Neuronal stem cell (in vitro differentiated cells): Measurements from ENCODE around the gene FBXW11. TPM values are rescaled to one million over a fixed set of nuclear protein-coding genes. Genes with fewer than 3 reads are reported as not detected.
A peak's percentile ranks its signal among the peaks of the same experiment; 100 is the strongest.

Experiments used
- DNase-seq: peaks from one replicate; pipeline ENCODE4 v3.0.0-alpha.2; 2013; ENCODE audit warnings: low spot score
- H2AFZ ChIP-seq: one replicate; pipeline ENCODE4 v1.6.1; 2013; ENCODE audit warnings: mild to moderate bottlenecking, low read length, inconsistent platforms
- H2AK5ac ChIP-seq: 2 replicates; pipeline ENCODE4 v1.6.1; 2013; ENCODE audit warnings: low read depth, mild to moderate bottlenecking, inconsistent platforms, low read length, moderate library complexity, mixed read lengths
- H2BK120ac ChIP-seq: 2 replicates; pipeline ENCODE4 v1.6.1; 2013; ENCODE audit warnings: low read depth, mild to moderate bottlenecking, inconsistent platforms, low read length, moderate library complexity, mixed read lengths
- H2BK12ac ChIP-seq: one replicate; pipeline ENCODE4 v1.6.1; 2013; ENCODE audit warnings: low read length, inconsistent platforms
- H2BK15ac ChIP-seq: 2 replicates; pipeline ENCODE4 v1.6.1; 2013; ENCODE audit warnings: mild to moderate bottlenecking, low read length, inconsistent platforms, mixed read lengths
- H2BK5ac ChIP-seq: one replicate; pipeline ENCODE4 v1.6.1; 2013; ENCODE audit warnings: inconsistent platforms, mild to moderate bottlenecking, low read length, moderate library complexity
- H3K14ac ChIP-seq: one replicate; pipeline ENCODE4 v1.6.1; 2013; ENCODE audit warnings: low read length, inconsistent platforms
- H3K18ac ChIP-seq: 2 replicates; pipeline ENCODE4 v1.6.1; 2013; ENCODE audit warnings: low read length, inconsistent platforms
- H3K23ac ChIP-seq: 2 replicates; pipeline ENCODE4 v1.6.1; 2013; ENCODE audit warnings: low read depth, mild to moderate bottlenecking, mixed read lengths, low read length, inconsistent platforms; ENCODE audit not compliant: poor library complexity
- H3K27ac ChIP-seq: replicated peaks from 3 replicates; pipeline ENCODE4 v1.5.1; 2013; ENCODE audit warnings: low read length, inconsistent platforms
- H3K27me3 ChIP-seq, 3 experiments: 2 replicates each; pipeline ENCODE4 v1.6.1; 2013; ENCODE audit warnings: low read length in 3 of 3, mild to moderate bottlenecking in 2 of 3, inconsistent platforms in 1 of 3, low read depth in 1 of 3, mixed read lengths in 1 of 3, moderate library complexity in 1 of 3; ENCODE audit not compliant: control insufficient read depth in 3 of 3, insufficient read depth in 3 of 3
- H3K36me3 ChIP-seq, 2 donors: replicated peaks in 1 of 2; 2 replicates each; pipeline ENCODE4 v1.6.1; 2013; ENCODE audit warnings: low read length in 2 of 2; ENCODE audit not compliant: control insufficient read depth in 2 of 2, insufficient read depth in 2 of 2
- H3K4ac ChIP-seq: 2 replicates; pipeline ENCODE4 v1.6.1; 2013; ENCODE audit warnings: inconsistent platforms, mild to moderate bottlenecking, low read length, moderate library complexity
- H3K4me1 ChIP-seq, 2 donors: 1 replicate in 1 of 2; 2 replicates in 1 of 2; pipeline ENCODE4 v1.6.1; 2013; ENCODE audit warnings: low read length in 2 of 2, low read depth in 1 of 2; ENCODE audit not compliant: control insufficient read depth in 2 of 2, insufficient read depth in 1 of 2
- H3K4me2 ChIP-seq: one replicate; pipeline ENCODE4 v1.6.1; 2013; ENCODE audit warnings: mild to moderate bottlenecking, low read length, inconsistent platforms; ENCODE audit not compliant: insufficient read depth, poor library complexity, severe bottlenecking
- H3K4me3 ChIP-seq, 2 donors: 2 replicates each; pipeline ENCODE4 v1.5.1; 2013; ENCODE audit warnings: low read length in 2 of 2, mild to moderate bottlenecking in 2 of 2, inconsistent platforms in 1 of 2, moderate library complexity in 1 of 2
- H3K79me1 ChIP-seq: one replicate; pipeline ENCODE4 v1.6.1; 2013; ENCODE audit warnings: low read depth, mild to moderate bottlenecking, inconsistent platforms, low read length, moderate library complexity
- H3K9ac ChIP-seq: one replicate; pipeline ENCODE4 v1.6.1; 2013; ENCODE audit warnings: mild to moderate bottlenecking, low read depth, low read length, inconsistent platforms; ENCODE audit not compliant: poor library complexity
- H3K9me3 ChIP-seq, 2 donors: replicated peaks in 1 of 2; 2 replicates each; pipeline versions ENCODE3 to v1.6.1; 2013; ENCODE audit warnings: low read length in 2 of 2, mild to moderate bottlenecking in 2 of 2, inconsistent platforms in 1 of 2, low read depth in 1 of 2, mixed read lengths in 1 of 2, moderate library complexity in 1 of 2; ENCODE audit not compliant: control insufficient read depth in 2 of 2, insufficient read depth in 1 of 2
- H4K8ac ChIP-seq: one replicate; pipeline ENCODE4 v1.6.1; 2013; ENCODE audit warnings: low read depth, mild to moderate bottlenecking, inconsistent platforms, low read length, moderate library complexity
- H4K91ac ChIP-seq: one replicate; pipeline ENCODE4 v1.6.1; 2013; ENCODE audit warnings: low read length, low read depth, mild to moderate bottlenecking, inconsistent platforms; ENCODE audit not compliant: poor library complexity
- WGBS, 2 donors: extraction: QIAGEN DNeasy Blood & Tissue Kit; methylation state at CpG; one replicate each; pipeline ENCODE4 v1.1.7; 2013; ENCODE audit warnings: missing lambda C conversion rate in 2 of 2, mixed read lengths in 1 of 2; ENCODE audit not compliant: insufficient read length in 2 of 2, insufficient replicate concordance in 1 of 2; ENCODE audit errors: extremely low coverage in 2 of 2; 5-methylcytosine and 5-hydroxymethylcytosine counted together
- polyA plus RNA-seq, 2 experiments: library from polyadenylated mRNA; stranded (reverse); fragments of 200-250 nt; gene quantifications; one replicate each; pipeline ENCODE4 v1.2.3, GENCODE V29; 2013

Gene FBXW11
- 51.4 TPM for polyA plus RNA-seq (2013, experiment 1 of 2)
- 51.8 TPM for polyA plus RNA-seq (2013, experiment 2 of 2)

- peak within 1 kb of the TSS; percentile 92 to 94 for H3K4me3 ChIP-seq
- H2AFZ ChIP-seq, result peak within 1 kb of the TSS; percentile 97
- H3K27ac ChIP-seq, result peak within 1 kb of the TSS; percentile 98
- no peak within 1 kb of the TSS for H3K14ac ChIP-seq
- H2BK120ac ChIP-seq, result no peak within 1 kb of the TSS
- no peaks in the 10 kb centered on the region for H3K27me3 ChIP-seq
- H3K9ac ChIP-seq, result peak within 1 kb of the TSS; percentile 99
- peak within 1 kb of the TSS; percentile 30 for H2AK5ac ChIP-seq
- H2BK12ac ChIP-seq, result no peak within 1 kb of the TSS
- H4K91ac ChIP-seq, result no peak within 1 kb of the TSS
- peak within 1 kb of the TSS; percentile 74 for H3K4me2 ChIP-seq
- H3K23ac ChIP-seq, result peak within 1 kb of the TSS; percentile 35
- DNase-seq, result peak; percentile 93
- peaks cover 0 to 9% of the 10 kb centered on the region in 2 donors for H3K4me1 ChIP-seq
- no peaks in the 10 kb centered on the region for H3K36me3 ChIP-seq
- no peaks in the 10 kb centered on the region for H3K79me1 ChIP-seq
- no CpG with 5 or more reads among the region's 81 CpGs for WGBS, 2 donors
- H3K18ac ChIP-seq, result peak within 1 kb of the TSS; percentile 99
- H3K4ac ChIP-seq, result peak within 1 kb of the TSS; percentile 46
- no peaks in the 10 kb centered on the region for H3K9me3 ChIP-seq
- H4K8ac ChIP-seq, result peak within 1 kb of the TSS; percentile 87
- peak within 1 kb of the TSS; percentile 43 for H2BK15ac ChIP-seq
- H2BK5ac ChIP-seq, result peak within 1 kb of the TSS; percentile 94
These were observed at the start of gene FBXW11 for GRCh38 chr5:172006321-172007174. Gene FBXW11 (minus strand): TSS chr5:172006638. CDS start chr5:172006502, 136 bp downstream.

GRCh38 chr5:172055996-172056395 lies 49.6 kb upstream of the FBXW11 start:
- Histone ChIP-seq H3K4me2 (no peak overlapping the region), H2BK12ac (no peak overlapping the region), H2BK15ac (peak overlapping the region; percentile 60), H3K4me3 (no peak overlapping the region), H3K36me3 (peaks cover 2 to 15% of the 10 kb centered on the region in 2 donors), H3K27me3 (no peaks in the 10 kb centered on the region), H2AFZ (no peak overlapping the region), H2BK5ac (no peak overlapping the region), H2AK5ac (no peak overlapping the region), H4K91ac (no peak overlapping the region), H2BK120ac (no peak overlapping the region), H3K79me1 (peaks cover 4% of the 10 kb centered on the region), H3K4me1 (peaks cover 0 to 3% of the 10 kb centered on the region in 2 donors), H3K23ac (no peak overlapping the region), H4K8ac (no peak overlapping the region), H3K9me3 (peaks cover 4 to 5% of the 10 kb centered on the region in 2 donors), H3K14ac (no peak overlapping the region), H3K4ac (no peak overlapping the region), H3K9ac (no peak overlapping the region), H3K18ac (no peak overlapping the region), H3K27ac (no peak overlapping the region)
- DNase-seq, result no peak
- no CpG with 5 or more reads among the region's 3 CpGs for WGBS, 2 donors

- Histone ChIP-seq H2AFZ (no peak overlapping the region), H3K36me3 (peaks cover 2 to 11% of the 10 kb centered on the region in 2 donors), H4K8ac (peak overlapping the region; percentile 17), H3K23ac (no peak overlapping the region), H3K9ac (no peak overlapping the region), H3K4me1 (peaks cover 0 to 3% of the 10 kb centered on the region in 2 donors), H3K27me3 (no peaks in the 10 kb centered on the region), H4K91ac (no peak overlapping the region), H3K4me2 (no peak overlapping the region), H2BK120ac (no peak overlapping the region), H3K9me3 (peaks cover 4 to 5% of the 10 kb centered on the region in 2 donors), H3K4ac (no peak overlapping the region), H2BK15ac (peak overlapping the region; percentile 89), H3K18ac (peak overlapping the region; percentile 80), H2BK5ac (no peak overlapping the region), H3K4me3 (no peak overlapping the region), H3K79me1 (peaks cover 4% of the 10 kb centered on the region), H2AK5ac (no peak overlapping the region), H3K27ac (no peak overlapping the region), H3K14ac (peak overlapping the region; percentile 21), H2BK12ac (no peak overlapping the region)
- no peak for DNase-seq
- WGBS, 2 donors, result no CpG with 5 or more reads among the region's 19 CpGs
These were observed 49.0 kb upstream of the FBXW11 start for GRCh38 chr5:172055421-172055820.

- Histone ChIP-seq H3K4me1 (peaks cover 0 to 3% of the 10 kb centered on the region in 2 donors), H2BK120ac (no peak overlapping the region), H3K9me3 (peaks cover 4% of the 10 kb centered on the region in 2 donors), H3K27me3 (no peaks in the 10 kb centered on the region), H3K23ac (peak overlapping the region; percentile 43), H3K4me2 (peak overlapping the region; percentile 18), H3K79me1 (peaks cover 4% of the 10 kb centered on the region), H4K91ac (no peak overlapping the region), H2BK12ac (no peak overlapping the region), H3K27ac (no peak overlapping the region), H4K8ac (no peak overlapping the region), H2BK15ac (no peak overlapping the region), H3K9ac (no peak overlapping the region), H3K4ac (no peak overlapping the region), H2AK5ac (peak overlapping the region; percentile 43), H2AFZ (no peak overlapping the region), H3K4me3 (no peak overlapping the region), H2BK5ac (peak overlapping the region; percentile 82), H3K18ac (peak overlapping the region; percentile 76), H3K14ac (peak overlapping the region; percentile 71), H3K36me3 (peaks cover under 1 to 10% of the 10 kb centered on the region in 2 donors)
- DNase-seq, result no peak
- WGBS, 2 donors, result no CpG with 5 or more reads among the region's 11 CpGs
These were observed 48.2 kb upstream of the FBXW11 start for GRCh38 chr5:172054611-172055153.
